ENCODE data around the gene MATR3.
A peak's percentile ranks its signal among the peaks of the same experiment; 100 is the strongest.

Gene MATR3

DNA sequence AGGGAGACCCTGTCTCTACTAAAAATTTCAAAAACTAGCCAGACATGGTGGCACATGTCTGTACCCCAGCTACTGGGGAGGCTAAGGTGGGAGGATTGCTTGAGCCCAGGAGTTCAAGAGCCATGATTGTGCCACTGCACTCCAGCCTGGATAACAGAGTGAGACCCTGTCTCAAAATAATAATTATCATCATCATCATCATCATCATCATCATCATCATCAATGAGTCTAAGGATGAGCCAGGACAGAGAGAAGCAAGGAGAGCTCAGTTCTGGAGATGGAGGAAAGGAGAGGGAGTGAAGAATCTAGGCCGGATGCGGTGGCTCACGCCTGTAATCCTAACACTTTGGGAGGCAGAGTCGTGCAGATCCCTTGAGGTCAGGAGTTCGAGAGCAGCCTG lies 36.7 kb upstream of the MATR3 start:
- TF ChIP-seq, protein P1, sequence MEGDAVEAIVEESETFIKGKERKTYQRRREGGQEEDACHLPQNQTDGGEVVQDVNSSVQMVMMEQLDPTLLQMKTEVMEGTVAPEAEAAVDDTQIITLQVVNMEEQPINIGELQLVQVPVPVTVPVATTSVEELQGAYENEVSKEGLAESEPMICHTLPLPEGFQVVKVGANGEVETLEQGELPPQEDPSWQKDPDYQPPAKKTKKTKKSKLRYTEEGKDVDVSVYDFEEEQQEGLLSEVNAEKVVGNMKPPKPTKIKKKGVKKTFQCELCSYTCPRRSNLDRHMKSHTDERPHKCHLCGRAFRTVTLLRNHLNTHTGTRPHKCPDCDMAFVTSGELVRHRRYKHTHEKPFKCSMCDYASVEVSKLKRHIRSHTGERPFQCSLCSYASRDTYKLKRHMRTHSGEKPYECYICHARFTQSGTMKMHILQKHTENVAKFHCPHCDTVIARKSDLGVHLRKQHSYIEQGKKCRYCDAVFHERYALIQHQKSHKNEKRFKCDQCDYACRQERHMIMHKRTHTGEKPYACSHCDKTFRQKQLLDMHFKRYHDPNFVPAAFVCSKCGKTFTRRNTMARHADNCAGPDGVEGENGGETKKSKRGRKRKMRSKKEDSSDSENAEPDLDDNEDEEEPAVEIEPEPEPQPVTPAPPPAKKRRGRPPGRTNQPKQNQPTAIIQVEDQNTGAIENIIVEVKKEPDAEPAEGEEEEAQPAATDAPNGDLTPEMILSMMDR (IDR thresholded peaks at IDR 0.05), result no peak

DNA sequence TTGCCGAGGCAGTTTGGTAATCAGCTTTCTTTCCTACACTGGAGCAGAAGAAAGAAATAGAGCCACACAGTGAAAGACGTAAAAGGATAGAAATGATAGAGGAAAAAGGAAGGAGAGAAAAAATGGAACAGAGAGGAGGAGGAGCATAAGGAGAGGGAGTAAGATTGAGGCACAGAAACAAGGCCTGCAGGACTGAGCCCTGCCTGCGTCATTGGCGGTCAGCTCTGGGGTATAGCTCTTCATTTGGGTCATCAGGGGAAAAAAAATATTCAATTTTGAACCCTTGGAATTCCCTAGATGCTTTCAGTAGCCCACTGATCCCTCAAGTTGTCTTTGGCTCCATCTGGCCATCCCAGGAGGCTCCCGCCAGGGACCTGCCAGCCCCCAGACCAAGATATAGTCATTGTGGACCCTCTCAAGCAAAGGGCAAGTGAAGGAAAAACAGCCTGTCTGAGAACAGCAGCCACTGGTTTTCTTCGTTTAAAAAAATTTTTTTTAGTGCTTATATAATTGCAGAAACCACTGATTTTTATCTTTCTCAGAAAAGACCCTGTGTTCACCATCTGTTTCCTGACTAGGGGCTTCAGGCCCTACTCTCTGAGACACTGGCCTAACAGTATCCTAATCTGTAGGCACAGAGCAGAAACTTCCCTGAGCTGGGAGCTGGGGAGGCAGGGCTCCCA lies 31.3 kb upstream of the MATR3 start:
- TF ChIP-seq, protein P1 (IDR thresholded peaks at IDR 0.05), result no peak

DNA sequence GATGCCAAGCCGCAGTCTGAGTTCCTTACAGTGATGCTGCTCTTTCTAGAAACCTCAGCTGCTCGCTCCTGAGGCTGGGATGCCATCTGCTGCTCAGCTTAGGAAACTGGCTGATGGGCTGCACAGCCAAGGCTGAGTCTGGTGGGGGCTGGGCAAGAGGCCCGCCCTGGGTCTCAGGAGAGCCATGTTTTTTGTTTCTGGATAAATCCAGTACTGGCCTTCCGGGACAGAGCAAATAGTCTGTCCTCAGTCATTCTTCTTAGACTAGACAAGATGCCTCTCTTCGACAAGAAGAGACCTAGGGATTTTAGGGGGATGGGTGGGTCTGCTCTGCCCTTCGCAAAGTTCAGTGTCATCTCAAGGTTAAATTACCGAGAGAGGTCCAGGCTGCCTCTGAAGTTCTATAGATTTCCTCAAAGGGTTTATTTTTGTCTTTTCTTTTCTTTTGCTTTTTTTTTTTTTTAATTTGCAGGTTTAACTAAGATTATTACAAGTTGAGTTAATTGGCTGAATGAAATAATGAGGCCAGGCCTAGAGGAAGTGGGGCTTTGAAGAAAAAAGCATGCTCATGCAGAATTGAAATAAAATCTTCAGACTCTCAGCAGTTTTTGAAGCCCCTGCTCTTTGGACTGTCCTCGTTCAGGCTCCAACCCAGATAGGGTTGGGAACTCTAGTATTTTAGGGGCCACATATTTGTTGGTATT lies 30.6 kb upstream of the MATR3 start:
- TF ChIP-seq, protein P1 (IDR thresholded peaks at IDR 0.05), result peak; percentile 96

DNA sequence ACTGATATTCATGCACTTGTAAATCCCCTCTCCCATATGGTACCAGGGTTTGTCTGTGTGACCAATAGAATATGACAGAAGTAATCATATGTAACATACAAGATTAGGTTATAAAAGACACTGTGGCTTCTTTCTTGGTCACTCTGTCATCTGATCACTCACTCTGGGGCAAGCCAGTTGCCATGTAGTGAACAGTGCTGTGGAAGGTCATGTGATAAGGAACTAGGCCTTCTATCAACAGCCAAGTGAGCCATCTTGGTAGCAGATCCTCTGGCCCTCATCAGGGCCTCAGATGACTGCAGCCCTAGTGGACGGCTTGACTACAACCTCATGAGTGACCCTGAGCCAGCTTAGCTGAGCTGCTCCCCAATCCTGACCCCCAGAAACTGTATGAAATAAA lies 30.0 kb upstream of the MATR3 start:
- TF ChIP-seq, protein P1 (IDR thresholded peaks at IDR 0.05), result no peak

DNA sequence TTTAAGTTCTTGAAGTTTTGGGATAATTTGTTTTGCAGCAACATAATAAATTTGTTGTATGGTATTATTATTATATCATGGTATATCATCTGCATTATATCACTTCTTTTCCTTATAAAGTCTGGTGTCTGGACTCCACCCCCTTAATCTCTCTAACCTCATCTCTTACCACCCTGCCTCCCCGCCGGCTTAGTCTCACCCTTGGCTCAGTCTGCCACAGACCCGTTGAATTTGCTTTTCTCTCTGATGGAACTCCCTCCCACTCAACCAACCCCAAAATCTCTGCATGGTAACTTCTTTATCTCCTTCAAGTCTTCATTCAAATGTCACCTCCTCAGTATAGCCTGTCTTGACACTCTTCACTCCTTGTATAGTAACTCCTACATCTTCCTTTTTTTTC lies 29.6 kb upstream of the MATR3 start:
- TF ChIP-seq, protein P1 (IDR thresholded peaks at IDR 0.05), result no peak

DNA sequence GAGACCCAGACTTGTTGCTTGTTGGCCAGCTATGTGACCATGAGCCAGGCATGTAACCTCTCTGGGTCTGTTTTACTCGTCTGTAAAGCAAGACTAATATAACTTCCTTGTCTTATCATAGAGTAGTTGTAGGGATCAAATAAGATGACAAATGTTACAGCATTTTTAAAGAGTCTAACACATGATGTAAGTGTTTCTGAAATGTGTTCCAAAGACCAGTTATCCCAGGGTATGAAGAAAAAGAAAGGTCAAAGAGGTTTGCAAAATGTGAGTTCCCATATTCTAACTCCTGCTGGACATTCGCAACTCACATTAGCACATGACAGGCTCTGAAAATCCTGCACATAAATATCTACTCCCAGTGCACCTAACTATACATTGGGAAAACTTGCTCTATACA lies 28.5 kb upstream of the MATR3 start:
- TF ChIP-seq, protein P1 (IDR thresholded peaks at IDR 0.05), result no peak

DNA sequence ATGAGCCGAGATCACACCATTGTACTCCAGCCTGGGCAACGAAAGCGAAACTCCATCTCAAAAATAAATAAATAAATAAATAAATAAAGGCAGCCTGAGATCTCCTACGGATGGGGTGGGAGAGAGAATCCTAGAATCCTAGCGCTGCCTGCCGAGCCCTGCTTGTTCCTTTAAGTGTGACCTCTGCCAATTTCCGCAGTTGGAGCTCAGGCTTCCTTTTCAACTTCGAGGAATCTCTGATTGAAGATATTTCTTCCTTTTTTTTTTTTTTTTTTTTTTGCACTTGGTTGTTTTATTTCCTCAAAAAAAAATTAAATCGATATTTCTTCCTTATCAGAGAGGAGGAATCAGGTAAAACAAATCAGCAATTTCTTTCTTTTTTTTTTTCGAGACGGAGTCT lies 27.3 kb upstream of the MATR3 start:
- TF ChIP-seq, protein P1 (IDR thresholded peaks at IDR 0.05), result no peak
